ENCODE data around the gene C10orf71. TPM values are rescaled to one million over a fixed set of nuclear protein-coding genes. Genes with fewer than 3 reads are reported as not detected.

The C10orf71 gene
- polyA plus RNA-seq, 2 of the 4 experiments (the other 2 are of a cell fraction): not detected

DNA sequence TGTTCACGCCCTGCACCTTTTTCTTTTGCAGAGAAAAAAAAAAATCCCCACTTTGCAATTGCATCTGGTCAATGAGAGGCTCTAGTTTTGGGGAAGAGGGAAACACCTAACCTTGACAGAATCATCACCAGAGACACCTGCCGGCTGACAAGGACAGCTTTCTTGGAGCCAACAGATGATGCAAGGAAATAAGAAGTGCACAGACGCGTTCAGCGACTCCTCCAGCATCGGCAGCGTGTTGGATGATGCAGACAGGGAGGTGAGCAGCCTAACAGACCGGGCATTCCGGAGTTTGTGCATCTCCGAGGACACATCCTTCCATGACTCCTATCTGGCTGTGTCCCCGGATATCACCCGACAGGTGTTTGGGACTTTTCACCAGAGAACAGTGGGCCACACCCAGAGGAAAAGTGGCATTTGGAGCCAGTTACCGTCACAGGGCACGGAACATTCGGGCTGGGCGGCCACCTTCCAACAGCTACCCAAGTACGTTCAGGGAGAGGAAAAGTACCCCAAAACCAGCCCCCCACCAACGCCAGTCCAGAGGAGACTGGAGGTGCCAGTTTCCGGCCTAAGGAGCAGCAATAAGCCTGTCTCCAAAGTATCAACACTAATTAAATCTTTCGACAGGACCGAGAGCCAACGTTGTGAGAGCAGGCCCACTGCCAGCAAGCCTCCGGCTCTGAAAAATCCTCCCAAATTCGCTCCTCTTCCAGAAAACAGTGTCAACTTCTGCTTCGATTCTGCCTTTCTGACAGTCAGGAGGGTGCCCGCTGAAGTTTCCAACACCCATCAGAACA is 23.6 kb downstream of the C10orf71 start:
- ATAC-seq: no peak
- no peak overlapping the region for H3K27ac ChIP-seq
- H3K4me3 ChIP-seq: no peak overlapping the region
- ChIA-PET POLR2A (no interaction called here), CTCF (no interaction called here)
- no peak overlapping the region for H3K4me2 ChIP-seq
- H3K4me1 ChIP-seq: no peaks in the 10 kb centered on the region
- no peak for DNase-seq (ENCODE audit: low read depth in 1 of 2, low spot score in 1 of 2)
- WGBS (ENCODE audit: missing lambda C conversion rate): 44% methylated on average over 26 of the region's 26 CpGs
- no peak for FAIRE-seq
- no peaks in the 10 kb centered on the region for H3K9me3 ChIP-seq
- TF ChIP-seq RFX5 (IDR thresholded peaks at IDR 0.05) (no peak), HOXB13 (CRISPR knock-in tag; IDR thresholded peaks at IDR 0.05; ENCODE audit: low read depth) (no peak), EP300 (IDR thresholded peaks at IDR 0.05) (no peak), RCOR1 (IDR thresholded peaks at IDR 0.05; ENCODE audit: low read depth, low read length) (no peak), RAD21 (conservative IDR thresholded peaks at IDR 0.05 in 1 of 2, IDR thresholded peaks at IDR 0.05 in 1 of 2) (no peak)
- TF ChIP-seq, protein P1, sequence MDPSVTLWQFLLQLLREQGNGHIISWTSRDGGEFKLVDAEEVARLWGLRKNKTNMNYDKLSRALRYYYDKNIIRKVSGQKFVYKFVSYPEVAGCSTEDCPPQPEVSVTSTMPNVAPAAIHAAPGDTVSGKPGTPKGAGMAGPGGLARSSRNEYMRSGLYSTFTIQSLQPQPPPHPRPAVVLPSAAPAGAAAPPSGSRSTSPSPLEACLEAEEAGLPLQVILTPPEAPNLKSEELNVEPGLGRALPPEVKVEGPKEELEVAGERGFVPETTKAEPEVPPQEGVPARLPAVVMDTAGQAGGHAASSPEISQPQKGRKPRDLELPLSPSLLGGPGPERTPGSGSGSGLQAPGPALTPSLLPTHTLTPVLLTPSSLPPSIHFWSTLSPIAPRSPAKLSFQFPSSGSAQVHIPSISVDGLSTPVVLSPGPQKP (IDR thresholded peaks at IDR 0.05; ENCODE audit: low read depth, low read length): no peak
- TF ChIP-seq, protein P2, sequence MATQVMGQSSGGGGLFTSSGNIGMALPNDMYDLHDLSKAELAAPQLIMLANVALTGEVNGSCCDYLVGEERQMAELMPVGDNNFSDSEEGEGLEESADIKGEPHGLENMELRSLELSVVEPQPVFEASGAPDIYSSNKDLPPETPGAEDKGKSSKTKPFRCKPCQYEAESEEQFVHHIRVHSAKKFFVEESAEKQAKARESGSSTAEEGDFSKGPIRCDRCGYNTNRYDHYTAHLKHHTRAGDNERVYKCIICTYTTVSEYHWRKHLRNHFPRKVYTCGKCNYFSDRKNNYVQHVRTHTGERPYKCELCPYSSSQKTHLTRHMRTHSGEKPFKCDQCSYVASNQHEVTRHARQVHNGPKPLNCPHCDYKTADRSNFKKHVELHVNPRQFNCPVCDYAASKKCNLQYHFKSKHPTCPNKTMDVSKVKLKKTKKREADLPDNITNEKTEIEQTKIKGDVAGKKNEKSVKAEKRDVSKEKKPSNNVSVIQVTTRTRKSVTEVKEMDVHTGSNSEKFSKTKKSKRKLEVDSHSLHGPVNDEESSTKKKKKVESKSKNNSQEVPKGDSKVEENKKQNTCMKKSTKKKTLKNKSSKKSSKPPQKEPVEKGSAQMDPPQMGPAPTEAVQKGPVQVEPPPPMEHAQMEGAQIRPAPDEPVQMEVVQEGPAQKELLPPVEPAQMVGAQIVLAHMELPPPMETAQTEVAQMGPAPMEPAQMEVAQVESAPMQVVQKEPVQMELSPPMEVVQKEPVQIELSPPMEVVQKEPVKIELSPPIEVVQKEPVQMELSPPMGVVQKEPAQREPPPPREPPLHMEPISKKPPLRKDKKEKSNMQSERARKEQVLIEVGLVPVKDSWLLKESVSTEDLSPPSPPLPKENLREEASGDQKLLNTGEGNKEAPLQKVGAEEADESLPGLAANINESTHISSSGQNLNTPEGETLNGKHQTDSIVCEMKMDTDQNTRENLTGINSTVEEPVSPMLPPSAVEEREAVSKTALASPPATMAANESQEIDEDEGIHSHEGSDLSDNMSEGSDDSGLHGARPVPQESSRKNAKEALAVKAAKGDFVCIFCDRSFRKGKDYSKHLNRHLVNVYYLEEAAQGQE (IDR thresholded peaks at IDR 0.05): no peak

DNA sequence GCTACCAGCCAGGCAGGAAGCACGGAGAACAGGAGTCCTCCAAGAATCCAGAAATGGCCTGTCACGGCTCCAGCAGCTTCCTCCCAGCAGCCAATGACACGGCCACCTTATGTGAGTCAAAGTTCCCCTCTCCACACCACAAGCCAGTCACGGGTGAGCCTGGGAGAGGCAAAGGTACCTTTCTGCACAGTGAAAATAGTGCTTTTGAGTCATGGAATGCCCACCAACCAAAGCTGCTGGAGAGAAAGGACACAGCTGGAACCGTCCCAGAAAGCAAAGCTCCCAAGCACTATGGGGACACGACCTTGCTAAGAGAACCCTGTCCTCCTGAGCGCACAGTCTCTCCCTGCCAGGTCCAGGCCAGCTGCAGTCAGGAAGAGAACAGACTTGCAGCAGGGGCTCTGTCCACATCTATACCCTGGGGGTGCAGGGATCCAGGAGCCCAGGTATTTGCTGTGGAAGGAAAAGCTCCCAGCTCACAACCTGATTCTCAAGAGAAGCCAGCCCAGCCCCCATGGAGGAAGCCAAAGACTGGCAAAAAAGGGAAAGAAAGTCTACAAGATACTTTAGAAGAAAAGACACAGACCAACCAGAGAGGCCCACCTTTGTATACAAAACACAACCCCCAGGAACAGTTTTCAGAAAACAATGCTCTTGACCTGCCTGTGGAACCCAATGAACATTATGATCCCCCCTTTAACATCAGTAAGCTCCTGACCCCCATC is 24.4 kb downstream of the C10orf71 start:
- DNase-seq (ENCODE audit: low read depth in 1 of 2, low spot score in 1 of 2) (no peak), ATAC-seq (no peak), FAIRE-seq (no peak)
- H3K9me3 ChIP-seq: no peaks in the 10 kb centered on the region
- no peaks in the 10 kb centered on the region for H3K4me1 ChIP-seq
- WGBS (ENCODE audit: missing lambda C conversion rate): 25% methylated on average over 5 of the region's 7 CpGs
- no peak overlapping the region for H3K4me3 ChIP-seq
- no peak overlapping the region for H3K4me2 ChIP-seq
- H3K27ac ChIP-seq: no peak overlapping the region
- TF ChIP-seq TFCP2L1 (CRISPR knock-in tag; IDR thresholded peaks at IDR 0.05) (no peak), ZNF302 (CRISPR knock-in tag; IDR thresholded peaks at IDR 0.05) (no peak)
- ChIA-PET CTCF (interaction anchor here (0.8 to 1.4 kb wide), 2 partner anchors 37 to 188 kb away, joined by 3 to 4 read pairs; no protein-coding TSS in a partner anchor), POLR2A (no interaction called here)

DNA sequence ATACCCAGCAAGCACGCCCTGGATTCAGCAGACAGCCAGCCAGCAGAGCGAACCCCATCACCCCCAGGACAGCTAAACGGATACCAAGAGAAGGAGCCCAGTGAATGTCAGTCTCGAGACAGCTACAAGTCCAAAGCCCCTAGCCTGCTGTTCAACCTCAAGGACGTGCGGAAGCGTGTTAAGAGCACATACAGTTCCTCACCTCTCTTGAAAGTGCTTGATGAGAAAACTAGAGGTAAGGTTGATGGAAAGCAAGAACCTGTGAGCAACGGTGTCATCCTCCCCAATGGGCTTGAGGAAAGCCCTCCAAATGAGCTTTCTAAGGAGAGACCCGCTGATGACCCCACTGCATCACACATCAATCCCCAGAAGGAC is 24.9 kb downstream of the C10orf71 start:
- ATAC-seq: no peak
- Histone ChIP-seq H3K4me3 (no peak overlapping the region), H3K4me2 (no peak overlapping the region), H3K9me3 (no peaks in the 10 kb centered on the region), H3K4me1 (no peaks in the 10 kb centered on the region), H3K27ac (no peak overlapping the region)
- no peak for TF ChIP-seq EP300 (IDR thresholded peaks at IDR 0.05)
- no peak for TF ChIP-seq NPAS2 (CRISPR knock-in tag; IDR thresholded peaks at IDR 0.05; ENCODE audit: borderline replicate concordance)
- no peak for TF ChIP-seq HOXB13 (CRISPR knock-in tag; IDR thresholded peaks at IDR 0.05; ENCODE audit: low read depth)
- no peak for TF ChIP-seq SREBF2 (IDR thresholded peaks at IDR 0.05)
- TF ChIP-seq, protein P1 (IDR thresholded peaks at IDR 0.05; ENCODE audit: low read depth, low read length): no peak
- TF ChIP-seq HDAC2 (IDR thresholded peaks at IDR 0.05): no peak
- TF ChIP-seq HOXB5 (CRISPR knock-in tag; IDR thresholded peaks at IDR 0.05): no peak
- no peak for TF ChIP-seq CBX2 (IDR thresholded peaks at IDR 0.05; ENCODE audit: borderline replicate concordance, low read depth)
- no peak for TF ChIP-seq FOSB (CRISPR knock-in tag; IDR thresholded peaks at IDR 0.05)
- no peak for TF ChIP-seq RARB (CRISPR knock-in tag; IDR thresholded peaks at IDR 0.05)
- TF ChIP-seq NR3C1 (IDR thresholded peaks at IDR 0.05): no peak
- no peak for TF ChIP-seq ZSCAN20 (CRISPR knock-in tag; IDR thresholded peaks at IDR 0.05)
- TF ChIP-seq, protein P3, sequence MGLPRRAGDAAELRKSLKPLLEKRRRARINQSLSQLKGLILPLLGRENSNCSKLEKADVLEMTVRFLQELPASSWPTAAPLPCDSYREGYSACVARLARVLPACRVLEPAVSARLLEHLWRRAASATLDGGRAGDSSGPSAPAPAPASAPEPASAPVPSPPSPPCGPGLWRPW (IDR thresholded peaks at IDR 0.05): no peak
- TF ChIP-seq JUNB (IDR thresholded peaks at IDR 0.05): no peak
- TF ChIP-seq MYC (IDR thresholded peaks at IDR 0.05; ENCODE audit: borderline replicate concordance, low read length): no peak
- no peak for TF ChIP-seq HOXA7 (CRISPR knock-in tag; IDR thresholded peaks at IDR 0.05)
- no peak for DNase-seq (ENCODE audit: low read depth in 1 of 2, low spot score in 1 of 2)
- FAIRE-seq: no peak
- POLR2A ChIA-PET: no interaction called here
- 10% methylated on average over 9 of the region's 9 CpGs for WGBS (ENCODE audit: missing lambda C conversion rate)
- CTCF ChIA-PET: interaction anchor here (0.8 to 1.4 kb wide), 2 partner anchors 37 to 188 kb away, joined by 3 to 4 read pairs; no protein-coding TSS in a partner anchor

Data from A549 (cell line).